AG08396 (cell line): ENCODE results near the gene ANKS1A.

Experiments
- DNase-seq: peaks from one replicate; pipeline ENCODE4 v3.0.0; 2012; ENCODE audit warnings: low spot score, mixed read lengths

Gene ANKS1A

DNA sequence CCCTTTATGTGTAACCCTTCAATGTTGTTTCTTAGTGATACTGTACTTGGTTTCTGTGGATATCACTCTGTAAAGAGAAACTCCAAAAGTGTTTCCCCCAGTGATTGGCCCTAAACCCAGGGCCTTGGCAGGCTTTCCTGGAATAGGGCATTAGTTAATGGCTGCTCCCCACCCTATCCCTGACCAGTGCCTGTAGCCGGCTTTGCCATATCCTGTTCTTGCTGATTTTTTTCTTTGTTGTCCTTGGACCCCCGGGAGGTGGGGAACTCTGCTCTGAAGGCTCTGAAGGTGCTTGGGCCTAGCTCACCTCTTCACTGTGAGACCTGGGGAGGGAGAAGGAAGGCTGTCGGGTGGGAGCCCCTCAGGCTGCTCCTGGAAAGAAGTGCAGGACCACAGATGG lies 131.9 kb downstream of the ANKS1A start:
- DNase-seq: no peak

DNA sequence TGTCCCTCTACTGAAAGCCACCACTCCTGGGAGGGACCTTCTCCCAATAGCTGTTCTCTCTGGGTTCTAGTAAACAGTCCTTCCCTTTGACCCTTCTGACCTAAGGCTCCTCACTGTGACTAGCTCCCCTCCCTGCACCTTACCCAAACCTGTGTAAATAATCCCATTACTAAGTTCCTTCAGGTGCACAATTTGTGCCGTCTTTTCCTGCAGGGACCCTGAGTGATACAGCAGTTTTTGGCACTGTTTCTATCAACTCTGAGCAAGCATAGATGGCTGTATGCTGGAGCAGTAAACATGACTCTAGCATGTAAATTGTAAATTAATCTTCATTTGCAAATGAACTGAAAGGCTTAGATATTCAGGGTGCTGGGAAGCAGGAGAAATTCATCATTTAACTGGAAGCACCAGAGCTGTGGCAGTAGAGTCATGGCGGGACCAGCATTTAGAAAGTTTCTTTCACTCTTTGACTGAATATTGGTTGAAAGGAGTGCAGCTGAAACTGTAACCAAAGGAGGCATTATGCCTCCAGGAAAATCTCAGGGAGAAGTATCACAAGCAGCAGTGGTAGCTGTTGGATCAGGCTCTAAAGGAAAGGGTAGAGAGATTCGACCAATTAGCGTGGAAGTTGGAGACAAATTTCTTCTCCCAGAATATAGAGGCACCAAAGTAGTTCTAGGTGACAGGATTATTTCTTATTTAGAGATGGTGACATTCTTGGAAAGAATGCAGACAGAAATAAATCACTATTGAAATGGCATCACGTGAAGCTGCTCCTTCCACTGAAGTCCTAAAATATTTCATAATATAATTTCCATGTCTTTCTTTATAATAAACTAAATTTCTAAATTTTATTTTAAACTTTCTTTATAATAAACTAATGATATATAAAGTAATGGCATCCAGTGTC lies 134.3 kb downstream of the ANKS1A start:
- no peak for DNase-seq

DNA sequence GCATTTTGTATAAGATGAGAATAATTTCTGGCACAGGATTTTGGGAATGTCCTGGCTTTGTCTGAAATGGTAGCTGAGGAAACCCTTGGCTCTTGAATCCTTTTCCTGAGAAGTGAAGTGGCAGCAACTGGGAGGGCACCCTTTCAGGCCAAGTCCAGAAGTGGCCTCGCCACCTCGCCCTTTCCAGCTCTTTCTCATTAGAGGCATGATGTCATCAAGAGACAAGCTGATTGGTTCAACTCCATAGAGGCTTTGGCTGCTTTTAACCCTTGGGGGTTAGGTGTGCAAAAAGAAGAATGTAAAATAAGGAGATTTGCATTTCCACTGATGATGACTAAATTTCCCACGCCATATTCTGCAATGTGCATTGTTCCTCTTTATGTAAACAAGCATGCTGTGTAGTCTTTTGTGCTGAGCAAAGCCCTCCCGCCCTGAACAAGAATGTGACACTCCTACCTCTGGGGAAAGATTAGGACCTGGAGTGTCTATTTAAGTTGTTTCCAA lies 135.5 kb downstream of the ANKS1A start:
- DNase-seq: peak; percentile 71

DNA sequence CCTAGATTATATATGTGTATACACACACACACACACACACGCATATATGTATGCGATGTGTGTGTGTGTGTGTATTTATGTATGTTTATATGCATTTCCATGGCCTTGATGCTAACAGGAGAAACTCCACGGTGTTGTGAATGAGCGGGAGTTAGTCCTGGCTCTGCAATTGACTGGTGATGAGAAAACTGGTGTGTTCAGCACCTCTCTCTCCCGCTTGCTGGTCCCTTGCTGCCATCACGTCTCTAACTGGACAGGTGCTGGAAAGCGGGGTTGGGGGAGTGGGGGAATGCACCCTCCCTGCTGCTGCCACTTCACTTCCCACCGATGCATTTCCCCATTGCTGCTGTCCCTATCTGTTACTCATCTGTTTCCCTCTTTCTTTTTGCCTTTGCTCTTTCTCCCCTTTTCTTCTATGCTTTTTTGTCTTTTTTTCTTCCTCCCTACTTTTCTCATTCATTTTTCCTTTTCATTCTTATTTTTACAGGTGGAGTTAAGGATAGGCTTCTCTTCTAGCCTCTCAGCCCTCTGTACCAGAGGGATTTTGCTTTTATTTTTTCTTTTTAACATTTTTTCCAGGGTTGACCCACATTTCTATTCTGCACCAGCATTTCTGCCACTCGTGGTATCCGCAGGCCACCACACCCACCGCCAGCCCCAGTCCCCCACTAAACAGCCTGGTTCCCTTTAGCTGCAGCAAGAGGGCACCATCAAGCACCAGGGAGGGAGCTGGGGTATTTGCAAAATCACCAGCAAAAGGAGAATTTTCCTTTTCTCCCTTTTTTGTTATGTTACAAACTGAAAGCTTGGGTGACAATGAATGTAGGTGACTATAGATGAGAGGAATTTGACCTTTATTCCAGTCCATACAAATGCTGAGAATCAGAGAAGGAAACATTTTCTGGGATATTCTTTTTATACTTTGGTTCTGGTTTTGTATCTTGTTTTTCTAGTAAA lies 136.5 kb downstream of the ANKS1A start:
- DNase-seq: no peak

DNA sequence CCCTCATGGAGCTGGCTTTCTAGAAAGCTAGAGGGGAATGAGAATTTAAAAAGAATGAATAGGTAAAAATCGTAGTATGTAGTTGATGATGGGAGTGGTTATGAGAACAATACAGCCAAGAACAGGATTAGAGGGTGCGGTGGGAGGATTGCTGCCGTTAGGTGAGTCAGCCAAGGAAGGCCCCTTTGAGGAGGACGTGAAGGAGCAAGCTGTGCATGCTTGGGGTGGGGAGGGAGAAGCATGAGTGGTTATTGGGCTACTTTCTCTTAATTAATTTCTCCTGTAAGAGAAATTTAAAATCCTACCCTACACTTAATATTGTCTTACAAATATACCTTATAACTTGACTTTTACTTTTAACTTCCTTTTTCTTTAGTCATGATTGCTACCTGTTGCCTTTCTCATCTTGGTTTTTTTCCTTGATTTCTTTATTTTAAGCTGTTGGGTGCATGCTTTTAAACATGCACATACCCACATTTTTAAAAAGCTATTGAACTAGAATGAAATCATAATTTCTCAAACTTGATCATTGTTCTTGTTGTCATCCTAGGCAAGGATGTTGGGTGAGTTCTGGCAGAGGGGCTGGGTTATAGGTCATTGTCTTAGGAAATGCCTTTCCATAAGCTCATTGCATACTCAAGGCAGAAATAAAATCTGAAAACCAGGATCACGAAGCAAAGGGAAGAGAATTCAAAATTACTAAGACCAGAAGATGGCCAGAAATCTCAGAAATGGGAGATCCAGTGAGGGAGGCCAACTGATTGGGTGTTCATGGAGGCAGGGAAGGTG lies 137.6 kb downstream of the ANKS1A start:
- DNase-seq: no peak

DNA sequence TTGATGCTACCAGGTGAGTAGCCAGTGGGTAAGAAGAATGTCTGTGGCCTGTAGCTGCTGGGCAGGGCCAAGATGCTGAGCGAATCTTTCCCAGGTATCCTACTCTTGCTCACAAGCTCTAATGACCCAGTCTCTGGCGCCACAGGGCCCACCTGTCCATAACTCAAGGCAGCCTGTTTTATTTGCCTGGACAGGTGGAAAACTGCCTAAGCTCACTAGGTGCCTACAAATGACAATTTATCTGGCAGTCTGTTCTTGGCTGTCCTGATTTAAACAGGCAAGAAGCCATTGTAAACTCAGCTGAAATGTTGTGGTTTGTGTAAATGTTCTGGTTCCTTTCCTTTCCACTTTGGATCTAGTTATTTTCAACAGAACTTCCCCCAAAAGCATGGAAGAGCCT lies 138.8 kb downstream of the ANKS1A start:
- DNase-seq: no peak

DNA sequence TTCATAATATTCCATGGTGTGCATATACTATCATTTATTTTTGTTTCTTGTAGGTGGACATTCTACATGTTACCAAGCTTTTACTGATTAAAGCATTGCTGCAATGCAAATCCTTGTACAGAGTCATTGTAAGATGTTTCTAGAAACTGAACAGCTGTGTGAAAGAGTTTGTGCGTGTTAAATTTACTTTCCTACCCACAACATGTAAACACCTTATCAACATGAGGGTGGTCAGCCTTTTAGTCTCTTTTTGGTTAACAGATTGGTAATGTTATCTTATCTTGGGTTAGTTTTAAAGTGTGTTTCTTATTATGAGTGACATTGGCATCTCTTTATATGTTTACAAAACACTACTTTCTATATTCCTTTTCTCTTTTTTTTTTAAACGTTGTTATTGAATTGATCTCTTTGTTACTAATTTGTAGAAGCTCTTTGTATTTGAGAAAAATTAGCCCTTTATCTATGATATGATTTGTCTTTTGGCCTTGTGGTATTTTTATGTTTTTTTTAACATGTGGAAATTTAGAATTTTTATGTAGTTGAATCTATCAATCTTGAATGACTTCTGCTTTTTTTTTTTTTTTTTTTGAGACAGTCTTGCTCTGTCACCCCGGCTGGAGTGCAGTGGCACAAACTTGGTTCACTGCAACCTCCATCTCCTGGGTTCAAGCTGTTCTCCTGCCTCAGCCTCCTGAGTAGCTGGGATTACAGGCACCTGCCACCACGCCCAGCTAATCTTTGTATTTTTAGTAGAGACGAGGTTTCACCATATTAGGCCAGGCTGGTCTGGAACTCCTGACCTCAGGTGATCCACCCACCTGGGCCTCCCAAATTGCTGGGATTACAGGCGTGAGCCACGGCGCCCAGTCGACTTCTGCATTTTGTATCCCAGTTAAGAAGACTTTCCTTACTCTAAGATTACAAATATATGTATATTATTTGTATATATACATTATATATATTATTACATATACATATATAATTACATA lies 140.0 kb downstream of the ANKS1A start:
- DNase-seq: no peak

DNA sequence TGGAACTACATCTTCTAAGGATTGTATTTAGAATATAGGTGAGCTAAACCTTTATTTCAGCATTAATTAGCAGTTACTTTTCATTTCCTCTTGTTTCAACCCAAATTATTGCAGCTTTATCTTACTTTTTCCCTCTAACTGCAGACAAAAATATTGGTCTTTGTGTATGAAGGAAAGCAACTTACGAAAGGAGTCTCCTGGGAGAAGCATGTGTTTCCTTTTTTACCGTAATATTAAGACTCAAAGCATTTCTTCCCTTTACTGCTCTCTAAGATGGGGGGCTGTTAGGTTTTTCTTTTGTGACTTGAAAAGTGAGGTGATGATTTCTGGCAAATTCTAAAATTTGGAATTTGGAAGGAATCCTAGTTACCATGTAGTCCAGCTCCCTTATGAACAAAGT lies 141.0 kb downstream of the ANKS1A start:
- no peak for DNase-seq

DNA sequence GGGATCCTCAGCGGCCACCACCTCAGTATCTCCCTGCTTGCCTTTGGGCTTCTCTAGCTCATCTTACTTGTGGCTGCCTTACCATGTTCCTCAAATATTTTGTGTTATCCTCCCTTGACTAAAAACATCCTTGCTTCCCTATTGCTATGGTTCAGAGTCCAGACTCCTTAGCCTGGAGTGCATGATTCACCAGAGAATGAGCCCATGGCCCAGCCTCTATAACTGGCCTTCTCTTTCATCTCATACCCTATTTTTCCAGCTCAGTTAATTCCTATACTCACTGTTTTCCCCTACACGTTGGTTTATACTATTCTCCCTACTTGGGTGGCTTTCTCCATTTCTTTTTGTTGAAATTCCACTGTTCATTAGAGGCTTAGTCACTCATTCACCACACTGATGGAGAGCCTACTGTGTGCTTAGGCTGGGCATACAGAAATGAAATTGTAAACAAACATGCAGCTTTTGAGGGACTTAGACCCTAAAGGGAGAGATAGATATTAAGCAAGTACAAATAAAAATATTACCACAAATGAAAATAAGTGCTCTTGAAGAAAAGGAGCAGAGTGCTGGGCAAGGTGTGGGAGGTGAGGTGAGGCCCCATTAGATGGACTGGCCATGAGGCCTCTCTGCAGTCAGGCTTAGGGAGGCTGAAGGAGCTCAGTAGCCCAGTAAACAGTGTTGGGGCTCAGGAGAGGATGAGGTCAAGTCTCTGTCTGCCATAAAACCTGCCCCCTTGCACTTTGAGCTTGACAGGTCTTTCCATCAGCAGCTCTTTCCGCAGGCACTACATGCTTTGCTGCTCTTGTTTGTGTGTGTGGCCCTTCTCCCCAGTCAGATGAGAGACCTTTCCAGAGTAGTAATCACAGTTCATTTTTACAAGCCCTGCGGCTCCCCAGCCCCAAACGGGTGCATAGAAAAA lies 142.8 kb downstream of the ANKS1A start:
- DNase-seq: no peak

DNA sequence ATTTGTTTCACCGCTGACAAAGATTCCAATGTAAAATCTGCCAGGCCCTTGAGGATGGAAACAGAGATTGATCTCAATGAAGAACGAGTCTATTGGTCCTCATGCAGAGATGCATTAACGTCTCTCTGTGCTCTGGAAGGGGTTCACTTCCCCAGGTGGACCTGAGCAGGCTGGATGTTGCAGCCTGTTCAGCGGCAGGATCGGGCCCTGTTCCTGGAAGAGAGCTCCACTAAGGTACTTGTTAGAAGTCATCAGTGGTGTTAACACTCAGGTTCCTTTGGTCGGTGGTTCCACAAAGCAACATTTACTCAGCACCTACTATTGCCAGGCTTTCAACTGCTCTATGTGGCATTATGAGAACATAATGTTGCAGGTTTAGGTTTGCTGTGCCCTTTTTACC lies 144.6 kb downstream of the ANKS1A start:
- DNase-seq: no peak

DNA sequence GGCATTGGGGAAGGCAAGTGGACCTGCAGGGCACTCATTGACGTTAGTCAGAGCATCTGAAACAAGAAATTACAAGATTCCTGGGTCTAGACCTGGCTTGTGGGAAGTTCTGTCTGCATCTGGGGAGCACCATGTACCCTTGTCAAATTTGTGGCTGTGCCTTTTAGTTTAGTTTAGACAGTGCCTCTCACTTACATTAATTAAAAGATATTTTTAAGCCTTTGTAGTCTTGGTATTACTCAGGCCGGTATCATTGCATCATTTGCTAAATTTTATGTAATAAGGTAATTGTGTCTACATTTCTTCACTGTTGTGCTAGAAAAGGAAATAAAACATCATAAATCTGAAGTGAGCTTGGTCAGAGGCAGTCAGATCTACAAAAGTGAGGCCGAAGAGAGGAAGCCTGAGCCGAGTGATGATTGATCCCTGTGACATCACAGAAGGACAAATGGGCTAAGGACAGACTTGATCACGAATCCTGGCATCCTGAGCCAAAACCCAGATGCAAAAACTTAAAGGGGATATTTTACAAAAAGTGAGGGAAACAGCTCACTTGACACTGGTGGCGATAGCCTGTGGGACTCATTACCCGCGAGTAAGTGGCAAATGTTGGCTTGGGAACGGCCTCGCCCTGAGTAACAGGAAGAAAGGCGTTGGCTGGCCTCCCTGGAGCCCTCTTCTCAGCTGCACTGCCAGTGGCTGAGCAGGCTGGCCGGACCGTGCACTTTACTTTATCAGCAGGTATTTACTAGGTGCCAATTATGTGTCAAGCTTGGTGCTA lies 145.5 kb downstream of the ANKS1A start:
- no peak for DNase-seq

DNA sequence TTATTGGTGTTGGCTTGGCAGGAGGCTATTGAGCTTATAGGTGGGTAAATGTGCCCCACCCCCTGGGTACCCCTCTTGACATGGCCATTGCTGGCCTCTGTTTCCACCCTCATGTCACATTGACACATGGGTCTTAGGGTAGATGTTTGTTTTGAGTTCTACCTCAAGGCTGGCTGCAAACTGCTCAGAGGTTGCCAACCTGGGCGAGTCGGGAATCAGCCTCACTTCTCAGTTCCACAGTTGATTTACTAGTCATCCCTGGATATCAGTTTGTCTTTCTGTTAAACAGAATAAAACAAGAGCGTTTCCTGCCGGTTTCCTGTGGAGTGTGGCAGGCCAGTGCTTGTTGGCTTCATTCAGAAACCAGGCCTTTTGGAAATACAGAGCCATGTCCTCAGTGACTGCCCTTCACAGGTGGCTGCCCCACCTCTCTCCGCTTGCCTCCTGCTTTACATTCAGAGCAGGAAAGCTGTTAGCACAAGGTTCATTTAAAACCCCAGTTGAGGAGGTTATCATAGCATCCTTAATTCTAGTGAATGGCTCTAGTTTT lies 146.5 kb downstream of the ANKS1A start:
- DNase-seq: no peak

DNA sequence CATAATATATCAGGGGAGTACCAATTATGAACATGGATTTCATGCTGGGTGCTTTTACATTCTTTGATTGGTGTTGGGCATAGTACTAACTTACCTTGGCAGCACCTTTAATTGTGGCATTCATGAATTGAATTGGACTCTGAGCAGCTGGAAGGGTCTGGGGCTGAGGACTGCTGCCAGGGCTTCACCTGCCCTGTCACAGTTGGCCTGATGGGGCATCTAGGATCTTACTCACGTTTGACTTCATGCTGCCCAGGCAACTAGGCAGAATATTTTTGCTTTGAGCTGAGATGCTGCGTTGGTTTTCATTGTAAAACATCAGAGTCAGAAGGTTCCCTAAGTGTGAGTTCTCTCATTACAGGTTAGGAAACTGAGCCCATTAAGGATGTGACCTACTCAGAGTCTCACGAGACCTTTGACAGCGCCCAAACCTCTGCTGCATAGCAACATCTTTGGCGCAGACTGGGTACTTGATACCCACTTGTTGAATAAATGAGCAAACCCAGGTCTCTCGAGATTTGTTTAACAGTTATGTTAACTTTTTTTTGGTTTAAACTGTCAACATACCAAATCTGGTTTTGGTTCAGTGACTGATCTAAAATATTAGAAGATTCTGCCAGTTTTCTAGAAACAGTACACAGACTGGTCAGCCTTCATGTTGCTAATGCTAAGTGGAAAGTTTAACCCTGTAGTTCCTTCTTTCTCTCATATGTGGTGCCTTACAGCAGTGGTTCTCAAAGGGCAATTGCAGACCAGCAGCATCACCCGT lies 147.2 kb downstream of the ANKS1A start:
- DNase-seq: no peak

DNA sequence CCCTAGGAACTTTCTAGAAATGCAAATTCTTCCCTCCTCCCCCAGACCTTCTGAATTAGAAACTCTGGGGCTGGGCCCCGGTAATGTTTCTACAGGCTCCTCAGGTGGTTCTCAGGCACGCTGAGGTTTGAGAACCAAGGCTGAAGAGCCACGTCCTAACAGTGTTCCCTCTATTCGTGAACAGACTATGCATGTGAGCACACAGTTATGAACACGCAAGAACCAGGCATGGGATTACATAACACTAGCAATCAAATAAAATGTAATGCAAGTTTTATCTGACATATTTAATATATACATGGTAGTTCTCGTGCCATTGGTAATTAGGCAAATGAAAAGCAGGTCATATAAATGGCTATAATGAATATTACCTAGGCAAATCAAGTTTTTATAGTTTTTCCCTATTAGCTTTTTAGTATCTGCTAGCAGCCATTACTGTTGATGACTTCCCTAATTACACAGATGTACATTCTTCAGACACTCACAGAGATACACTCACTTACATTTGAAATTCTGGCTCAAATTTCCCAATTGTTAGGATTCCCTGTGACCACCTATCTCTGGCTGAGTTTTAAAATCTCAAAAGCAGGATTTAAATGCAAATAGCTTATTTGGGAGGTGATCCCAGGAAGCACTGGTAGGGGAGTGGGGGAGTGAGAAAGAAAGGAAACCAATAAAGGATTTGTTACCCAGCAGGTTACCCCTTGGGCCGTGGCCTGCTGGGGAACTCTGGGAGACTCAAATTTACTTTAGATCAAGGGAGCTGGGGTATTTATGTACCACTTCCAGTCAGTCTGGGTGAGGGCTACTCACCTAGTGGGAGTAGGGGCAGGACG lies 148.0 kb downstream of the ANKS1A start:
- DNase-seq: no peak

DNA sequence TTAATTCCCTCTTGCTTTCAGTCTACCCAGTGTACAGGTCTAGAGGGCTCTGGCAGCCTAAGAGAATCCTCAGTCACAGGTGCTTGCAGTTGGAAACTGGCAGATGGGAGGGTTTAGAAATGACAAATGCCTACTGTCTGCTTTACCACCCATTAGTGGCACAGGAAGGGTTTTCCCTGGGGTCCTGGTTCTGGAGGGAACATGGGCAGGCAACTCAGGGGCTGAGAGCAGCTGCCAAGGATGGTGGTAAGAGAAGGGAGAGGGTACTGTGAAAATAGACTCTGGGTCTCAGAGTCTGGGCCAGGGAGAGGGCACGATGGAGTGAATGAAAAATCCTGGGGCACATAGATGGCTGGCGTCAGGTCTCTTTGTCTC lies 148.6 kb downstream of the ANKS1A start:
- no peak for DNase-seq

DNA sequence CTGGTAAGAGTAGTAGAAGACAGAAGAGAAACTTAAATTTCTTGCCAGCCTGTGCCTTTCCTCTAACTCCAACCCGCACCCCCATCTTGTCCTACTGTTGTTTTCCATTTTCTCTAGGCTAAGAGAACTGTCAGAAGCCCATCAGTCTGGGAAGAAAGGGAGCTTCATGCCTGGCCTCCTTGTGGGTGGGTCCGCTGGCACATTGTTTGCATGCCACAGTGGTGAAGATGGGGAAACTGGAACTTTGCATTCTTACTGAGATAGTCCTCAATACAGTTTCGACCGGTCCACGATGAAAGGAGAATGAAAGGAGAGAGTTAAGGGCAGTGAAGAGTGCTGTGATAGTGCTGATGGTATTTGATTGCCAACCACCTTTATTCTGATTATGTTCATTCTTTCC lies 149.0 kb downstream of the ANKS1A start:
- DNase-seq: no peak

DNA sequence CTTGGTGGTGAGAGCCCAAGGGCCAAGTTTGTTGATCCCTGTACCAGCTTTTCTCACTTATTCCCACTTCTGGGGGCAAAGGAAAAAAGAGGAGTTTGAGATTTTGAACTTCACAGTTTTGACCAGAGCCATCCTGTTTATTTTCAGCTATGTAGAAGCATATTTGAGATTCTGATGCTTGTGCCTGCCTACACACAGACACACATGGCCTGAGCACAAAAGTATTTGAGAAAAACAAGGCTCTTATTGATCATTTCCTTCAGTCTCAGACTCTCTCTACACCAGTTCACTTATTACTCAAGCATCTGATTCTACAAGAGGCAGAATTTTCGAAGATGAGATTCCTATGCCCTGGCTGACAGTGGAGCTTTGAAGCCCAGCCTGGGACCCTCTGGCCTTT lies 151.3 kb downstream of the ANKS1A start:
- DNase-seq: no peak
